ENCODE data around the gene GREB1L. TPM values are rescaled to one million over a fixed set of nuclear protein-coding genes. Genes with fewer than 3 reads are reported as not detected.

GREB1L gene
- total RNA-seq, 2 experiments from 2014 or later, result not detected

GRCh38 chr18:21507913-21508701 is 266.1 kb downstream of the GREB1L start:
- Histone ChIP-seq H3K4me2 (ENCODE audit: low read length) (no peak overlapping the region), H2AFZ (ENCODE audit: low read length) (no peak overlapping the region), H4K20me1 (ENCODE audit: insufficient read depth, low read length) (no peaks in the 10 kb centered on the region), H3K4me1 (ENCODE audit: insufficient read depth, low read length, poor library complexity, severe bottlenecking) (no peaks in the 10 kb centered on the region), H3K79me2 (ENCODE audit: insufficient read depth, low read depth, low read length) (no peaks in the 10 kb centered on the region), H3K9me3 (ENCODE audit: low read length) (no peaks in the 10 kb centered on the region), H3K27ac (ENCODE audit: low read depth, low read length, poor library complexity, severe bottlenecking) (no peak overlapping the region), H3K36me3 (ENCODE audit: insufficient read depth, low read length) (no peaks in the 10 kb centered on the region), H3K4me3 (ENCODE audit: low read depth, low read length, poor library complexity, severe bottlenecking) (no peak overlapping the region), H3K9me2 (ENCODE audit: insufficient read depth, low read length) (no peaks in the 10 kb centered on the region)
- intact Hi-C loops (cut with micrococcal nuclease; ENCODE audit: unreplicated experiment), result no loop called here
- TF ChIP-seq EZH2phosphoT487 (IDR thresholded peaks at IDR 0.05; ENCODE audit: borderline replicate concordance, low read depth, low read length), result no peak
- TF ChIP-seq, protein P1, sequence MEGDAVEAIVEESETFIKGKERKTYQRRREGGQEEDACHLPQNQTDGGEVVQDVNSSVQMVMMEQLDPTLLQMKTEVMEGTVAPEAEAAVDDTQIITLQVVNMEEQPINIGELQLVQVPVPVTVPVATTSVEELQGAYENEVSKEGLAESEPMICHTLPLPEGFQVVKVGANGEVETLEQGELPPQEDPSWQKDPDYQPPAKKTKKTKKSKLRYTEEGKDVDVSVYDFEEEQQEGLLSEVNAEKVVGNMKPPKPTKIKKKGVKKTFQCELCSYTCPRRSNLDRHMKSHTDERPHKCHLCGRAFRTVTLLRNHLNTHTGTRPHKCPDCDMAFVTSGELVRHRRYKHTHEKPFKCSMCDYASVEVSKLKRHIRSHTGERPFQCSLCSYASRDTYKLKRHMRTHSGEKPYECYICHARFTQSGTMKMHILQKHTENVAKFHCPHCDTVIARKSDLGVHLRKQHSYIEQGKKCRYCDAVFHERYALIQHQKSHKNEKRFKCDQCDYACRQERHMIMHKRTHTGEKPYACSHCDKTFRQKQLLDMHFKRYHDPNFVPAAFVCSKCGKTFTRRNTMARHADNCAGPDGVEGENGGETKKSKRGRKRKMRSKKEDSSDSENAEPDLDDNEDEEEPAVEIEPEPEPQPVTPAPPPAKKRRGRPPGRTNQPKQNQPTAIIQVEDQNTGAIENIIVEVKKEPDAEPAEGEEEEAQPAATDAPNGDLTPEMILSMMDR (conservative IDR thresholded peaks at IDR 0.05; ENCODE audit: low read length), result no peak
- ChIA-PET POLR2A (interaction anchor here (0.7 to 1.8 kb wide), 6 partner anchors 11 to 408 kb away, joined by 3 to 6 read pairs (median 4); no protein-coding TSS in a partner anchor), CTCF (ENCODE audit: unreplicated experiment) (no interaction called here)
- BruUV-seq (replicated peaks), result no TSS peak
- DNase-seq (ENCODE audit: low spot score), result no peak

- Histone ChIP-seq H3K36me3 (ENCODE audit: insufficient read depth, low read length) (peaks cover 4% of the 10 kb centered on the region; the same call in 1 of the 2 replicates), H3K4me2 (ENCODE audit: low read length) (no peak overlapping the region), H3K79me2 (ENCODE audit: insufficient read depth, low read depth, low read length) (no peaks in the 10 kb centered on the region), H3K9me2 (ENCODE audit: insufficient read depth, low read length) (no peaks in the 10 kb centered on the region), H3K4me1 (ENCODE audit: insufficient read depth, low read length, poor library complexity, severe bottlenecking) (no peaks in the 10 kb centered on the region), H3K9me3 (ENCODE audit: low read length) (no peaks in the 10 kb centered on the region), H2AFZ (ENCODE audit: low read length) (no peak overlapping the region), H3K4me3 (ENCODE audit: low read depth, low read length, poor library complexity, severe bottlenecking) (no peak overlapping the region), H3K27ac (ENCODE audit: low read depth, low read length, poor library complexity, severe bottlenecking) (no peak overlapping the region), H4K20me1 (ENCODE audit: insufficient read depth, low read length) (no peaks in the 10 kb centered on the region)
- CTCF ChIA-PET (ENCODE audit: unreplicated experiment), result no interaction called here
- POLR2A ChIA-PET, result interaction anchor here (1.2 to 1.3 kb wide), 2 partner anchors 22 to 407 kb away, joined by 4 read pairs; no protein-coding TSS in a partner anchor
- intact Hi-C loops (cut with micrococcal nuclease; ENCODE audit: unreplicated experiment), result no loop called here
- TF ChIP-seq, protein P1 (conservative IDR thresholded peaks at IDR 0.05; ENCODE audit: low read length), result 0 out of 2 replicates have a peak, but pooled peaks have one; percentile 8
- TF ChIP-seq EZH2phosphoT487 (IDR thresholded peaks at IDR 0.05; ENCODE audit: borderline replicate concordance, low read depth, low read length), result no peak
- DNase-seq (ENCODE audit: low spot score), result no peak
- no TSS peak for BruUV-seq (replicated peaks)
Measured at GRCh38 chr18:21509062-21509461, 267.0 kb downstream of the GREB1L start.

DNA sequence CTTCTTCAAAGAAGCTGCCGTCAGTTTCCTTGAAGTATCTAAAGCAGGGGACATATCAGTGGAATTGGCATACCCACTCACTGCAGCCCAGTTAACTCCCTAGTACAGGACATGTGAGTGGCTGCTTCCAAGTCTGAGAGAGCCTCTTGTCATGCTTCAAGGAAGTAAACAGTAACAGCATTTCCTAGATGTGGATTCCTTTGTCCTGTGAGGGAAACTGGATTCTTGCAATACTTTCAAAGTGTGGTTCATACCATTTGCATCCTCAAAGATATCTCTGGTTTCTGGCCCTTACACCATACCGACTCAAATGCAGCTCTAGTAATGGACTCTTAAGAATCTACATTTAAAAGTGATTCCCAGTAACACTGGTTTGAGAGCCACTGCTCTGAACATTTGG is 271.3 kb downstream of the GREB1L start:
- CTCF ChIA-PET (ENCODE audit: unreplicated experiment), result no interaction called here

More for the DNA sequence above, 271.3 kb downstream of the GREB1L start:
- Histone ChIP-seq H3K9me2 (ENCODE audit: insufficient read depth, low read length) (no peaks in the 10 kb centered on the region), H3K4me1 (ENCODE audit: insufficient read depth, low read length, poor library complexity, severe bottlenecking) (no peaks in the 10 kb centered on the region), H3K36me3 (ENCODE audit: insufficient read depth, low read length) (peaks cover 13% of the 10 kb centered on the region; the same call in 1 of the 2 replicates), H3K4me3 (ENCODE audit: low read depth, low read length, poor library complexity, severe bottlenecking) (no peak overlapping the region), H3K4me2 (ENCODE audit: low read length) (no peak overlapping the region), H3K27ac (ENCODE audit: low read depth, low read length, poor library complexity, severe bottlenecking) (no peak overlapping the region), H4K20me1 (ENCODE audit: insufficient read depth, low read length) (no peaks in the 10 kb centered on the region), H3K9me3 (ENCODE audit: low read length) (no peaks in the 10 kb centered on the region), H2AFZ (ENCODE audit: low read length) (no peak overlapping the region), H3K79me2 (ENCODE audit: insufficient read depth, low read depth, low read length) (no peaks in the 10 kb centered on the region)
- intact Hi-C loops (cut with micrococcal nuclease; ENCODE audit: unreplicated experiment), result no loop called here
- no peak for DNase-seq (ENCODE audit: low spot score)
- POLR2A ChIA-PET, result interaction anchor here (0.5 to 1.9 kb wide), 2 partner anchors 11 to 16 kb away, joined by 3 to 5 read pairs; no protein-coding TSS in a partner anchor
- no TSS peak for BruUV-seq (replicated peaks)
- no peak for TF ChIP-seq EZH2phosphoT487 (IDR thresholded peaks at IDR 0.05; ENCODE audit: borderline replicate concordance, low read depth, low read length)
- TF ChIP-seq, protein P1 (conservative IDR thresholded peaks at IDR 0.05; ENCODE audit: low read length), result no peak
